Testis (tissue), 3 donors: ENCODE measurements around the gene JAM3. TPM values are rescaled to one million over a fixed set of nuclear protein-coding genes. Genes with fewer than 3 reads are reported as not detected.

Experiments used
- DNase-seq: peaks from one replicate; pipeline ENCODE4 v3.0.0-alpha.2; 2019
- H3K27ac ChIP-seq, 2 donors: fragments of 200-600 bp; sonication (generic); one replicate each; pipeline ENCODE4 v1.5.1; 2019
- H3K27me3 ChIP-seq: fragments of 200-600 bp; sonication (generic); one replicate; pipeline ENCODE4 v1.5.1; 2019
- H3K36me3 ChIP-seq: fragments of 200-600 bp; sonication (generic); one replicate; pipeline ENCODE4 v1.5.1; 2017; ENCODE audit warnings: low read depth; ENCODE audit errors: missing control alignments
- H3K4me1 ChIP-seq: fragments of 200-600 bp; sonication (generic); one replicate; pipeline ENCODE4 v1.5.1; 2019
- H3K4me3 ChIP-seq, 2 donors: fragments of 200-600 bp; sonication (generic); one replicate each; pipeline ENCODE4 v1.5.1; 2017 to 2019
- H3K9me3 ChIP-seq: fragments of 200-600 bp; sonication (generic); one replicate; pipeline ENCODE4 v1.5.1; 2017
- CTCF ChIP-seq, 3 experiments: fragments of 450-650 bp in 2 of 3; fragments of 200-600 bp in 1 of 3; sonication (generic) in 1 of 3; IDR thresholded peaks; one replicate each; pipeline ENCODE4 v1.5.1; 2016 to 2019; ENCODE audit warnings: antibody characterized with exemption in 3 of 3, mild to moderate bottlenecking in 2 of 3, moderate library complexity in 1 of 3
- POLR2A ChIP-seq: fragments of 450-650 bp; IDR thresholded peaks from one replicate; pipeline ENCODE4 v1.6.1; 2017; ENCODE audit warnings: antibody characterized with exemption, mild to moderate bottlenecking, moderate library complexity
- WGBS, 2 donors: methylation state at CpG; one replicate each; pipeline ENCODE4 v1.1.5; 2018; 5-methylcytosine and 5-hydroxymethylcytosine counted together
- intact Hi-C: fragments of 100-400 bp; cut with DNase I; formaldehyde crosslinking; loops from one replicate; pipeline ENCODE4 v1.15.1; 2023; ENCODE audit warnings: low total_unique reads
- polyA plus RNA-seq: library from polyadenylated mRNA; stranded (reverse); fragments of 350-450 nt; fragmentation: Illumina TruSeq; extraction: RNeasy Lipid Tissue Mini Kit (QIAGEN cat#74804); gene quantifications from one replicate; pipeline ENCODE4 v1.2.3, GENCODE V29; 2014; ENCODE audit warnings: low read depth, low replicate concordance; ENCODE audit not compliant: insufficient read depth
- total RNA-seq, 2 donors: library from RNA; depleted of rRNA; stranded (reverse); fragments of >200 nt; gene quantifications; one replicate each; pipeline ENCODE4 v1.2.3, GENCODE V29; 2016

JAM3 gene
- total and polyA plus RNA-seq, 3 donors from 2014 or later = 81.0 to 188 (median 172) TPM

- DNase-seq = no peak
- H3K4me3 ChIP-seq = no peak overlapping the region
- H3K36me3 ChIP-seq = no peaks in the 10 kb centered on the region
- H3K9me3 ChIP-seq = no peaks in the 10 kb centered on the region
- H3K27ac ChIP-seq = no peak overlapping the region
- H3K4me1 ChIP-seq = no peaks in the 10 kb centered on the region
- TF ChIP-seq CTCF (IDR thresholded peaks at IDR 0.05) (no peak), POLR2A (no peak)
- H3K27me3 ChIP-seq = no peaks in the 10 kb centered on the region
- intact Hi-C loops = loop anchor here (10.0 kb wide), 1 partner anchor 78 kb away; no protein-coding TSS in a partner anchor
Measured at GRCh38 chr11:134132808-134133207, 63.9 kb downstream of the JAM3 start.

GRCh38 chr11:134134167-134134566 is 65.3 kb downstream of the JAM3 start:
- no peak for DNase-seq
- Histone ChIP-seq H3K4me3 (no peak overlapping the region), H3K27me3 (no peaks in the 10 kb centered on the region), H3K9me3 (no peaks in the 10 kb centered on the region), H3K27ac (no peak overlapping the region), H3K4me1 (peaks cover under 1% of the 10 kb centered on the region), H3K36me3 (no peaks in the 10 kb centered on the region)
- intact Hi-C loops = loop anchor here (10.0 kb wide), 1 partner anchor 79 kb away; no protein-coding TSS in a partner anchor
- 92 to 95% methylated on average over 1 of the region's 1 CpG for WGBS, 2 donors
- no peak for TF ChIP-seq CTCF (IDR thresholded peaks at IDR 0.05)
- TF ChIP-seq POLR2A = no peak

GRCh38 chr11:134138376-134138775 is 69.5 kb downstream of the JAM3 start:
- 79 to 87% methylated on average over 9 of the region's 9 CpGs for WGBS, 2 donors
- H3K27me3 ChIP-seq = no peaks in the 10 kb centered on the region
- intact Hi-C loops = loop anchor here (10.0 kb wide), 1 partner anchor 84 kb away; no protein-coding TSS in a partner anchor
- TF ChIP-seq POLR2A = no peak
- no peak for TF ChIP-seq CTCF (IDR thresholded peaks at IDR 0.05)
- H3K27ac ChIP-seq = no peak overlapping the region
- H3K36me3 ChIP-seq = no peaks in the 10 kb centered on the region
- H3K9me3 ChIP-seq = no peaks in the 10 kb centered on the region
- no peak overlapping the region for H3K4me3 ChIP-seq
- peaks cover 3% of the 10 kb centered on the region for H3K4me1 ChIP-seq
- DNase-seq = no peak

- no peak for DNase-seq
- Histone ChIP-seq H3K36me3 (no peaks in the 10 kb centered on the region), H3K9me3 (no peaks in the 10 kb centered on the region), H3K27me3 (no peaks in the 10 kb centered on the region), H3K4me3 (no peak overlapping the region), H3K27ac (peak overlapping the region; percentile 44 to 83), H3K4me1 (peaks cover 3% of the 10 kb centered on the region)
- TF ChIP-seq CTCF (IDR thresholded peaks at IDR 0.05) = no peak
- no peak for TF ChIP-seq POLR2A
- intact Hi-C loops = loop anchor here (10.0 kb wide), 1 partner anchor 85 kb away; no protein-coding TSS in a partner anchor
- WGBS, 2 donors = 46 to 50% methylated on average over 12 of the region's 12 CpGs
Measured at GRCh38 chr11:134139303-134139872, 70.5 kb downstream of the JAM3 start.

GRCh38 chr11:134139873-134140331 is 71.0 kb downstream of the JAM3 start:
- H3K4me1 ChIP-seq = peaks cover 3% of the 10 kb centered on the region
- no peak overlapping the region for H3K4me3 ChIP-seq
- intact Hi-C loops = loop anchor here (10.0 kb wide), 2 partner anchors 85 to 205 kb away; no protein-coding TSS in a partner anchor
- no peaks in the 10 kb centered on the region for H3K9me3 ChIP-seq
- no peaks in the 10 kb centered on the region for H3K27me3 ChIP-seq
- H3K36me3 ChIP-seq = no peaks in the 10 kb centered on the region
- 42 to 45% methylated on average over 10 of the region's 10 CpGs for WGBS, 2 donors
- H3K27ac ChIP-seq = peak overlapping the region; percentile 44 to 83
- no peak for TF ChIP-seq POLR2A
- TF ChIP-seq CTCF (IDR thresholded peaks at IDR 0.05) = peak; percentile 77 to 88 (median 87)
- DNase-seq = peak; percentile 83
